Measurements from ENCODE around the gene ACOXL.

ACOXL gene

DNA sequence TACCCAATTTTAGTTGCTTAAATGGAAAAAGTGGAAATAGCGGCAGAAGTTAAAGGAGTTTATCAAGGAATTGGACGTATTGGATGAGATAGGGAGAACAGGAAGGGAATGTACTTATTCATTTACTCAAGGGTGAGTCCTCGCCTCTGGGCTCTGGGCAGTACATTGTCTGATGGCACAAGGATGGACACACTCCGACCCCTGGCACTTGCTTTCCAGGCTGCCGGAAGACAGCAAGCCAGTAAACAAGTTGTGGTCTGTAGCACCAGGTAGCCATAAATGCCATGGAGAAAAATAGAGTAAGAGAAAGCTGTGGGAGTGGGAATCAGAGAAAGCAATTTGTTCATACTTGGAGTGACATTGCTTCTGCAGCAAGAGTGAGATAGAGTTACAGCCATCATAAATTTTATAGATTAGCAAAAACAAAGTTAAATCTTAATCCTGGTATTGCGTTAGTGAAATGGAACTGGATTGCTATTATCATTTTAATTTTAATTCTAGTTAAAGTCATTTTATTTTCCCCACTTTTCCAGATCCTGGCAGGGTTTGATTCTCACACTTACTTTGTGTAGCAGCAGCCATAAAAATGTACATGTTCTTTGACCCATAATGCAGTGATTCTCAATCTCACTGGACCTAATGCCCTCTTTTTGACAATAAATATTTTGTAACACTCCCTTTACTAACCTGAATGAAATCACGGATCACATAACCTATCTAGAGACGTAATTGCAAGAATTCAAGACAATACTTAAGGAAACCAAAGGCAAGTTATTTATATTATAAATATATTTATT lies 252.5 kb downstream of the ACOXL start:
- DNase-seq = no peak

DNA sequence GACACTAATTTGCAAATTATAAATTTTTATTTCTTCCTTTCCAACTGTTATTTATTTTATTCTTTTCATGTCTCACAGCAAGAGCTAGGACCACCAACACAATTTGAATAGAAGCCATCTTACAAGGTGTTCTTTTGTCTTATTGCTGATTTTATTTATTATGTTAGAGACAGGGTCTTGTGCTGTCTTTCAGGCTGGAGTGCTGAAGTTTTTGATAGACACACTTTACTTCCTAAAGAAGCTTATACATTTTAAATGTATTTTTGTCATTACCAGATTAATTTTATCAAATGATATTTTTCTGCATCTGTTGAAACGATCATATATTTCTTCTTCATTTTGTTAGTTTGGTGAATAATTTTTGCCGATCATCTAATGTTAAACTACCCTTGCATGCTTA lies 258.1 kb downstream of the ACOXL start:
- no peak for DNase-seq

DNA sequence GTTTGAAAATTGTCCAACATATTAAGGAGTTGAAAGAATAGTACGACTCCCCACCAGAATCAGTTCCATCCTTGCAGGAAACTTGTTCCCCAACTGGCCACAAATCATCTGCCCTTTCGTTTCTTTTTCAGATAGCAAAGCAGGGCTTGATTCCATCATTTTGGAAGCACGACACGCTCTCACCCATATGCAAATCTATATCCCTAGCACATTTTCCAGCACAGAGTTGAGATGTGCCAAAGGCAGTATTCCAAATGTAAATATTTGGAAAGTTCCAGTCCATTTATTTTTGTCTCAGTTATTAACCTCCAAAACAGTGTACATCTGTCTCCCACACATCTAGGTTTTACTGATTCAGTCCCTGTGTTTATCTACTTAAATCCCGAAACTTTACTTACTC lies 259.5 kb downstream of the ACOXL start:
- no peak for DNase-seq

DNA sequence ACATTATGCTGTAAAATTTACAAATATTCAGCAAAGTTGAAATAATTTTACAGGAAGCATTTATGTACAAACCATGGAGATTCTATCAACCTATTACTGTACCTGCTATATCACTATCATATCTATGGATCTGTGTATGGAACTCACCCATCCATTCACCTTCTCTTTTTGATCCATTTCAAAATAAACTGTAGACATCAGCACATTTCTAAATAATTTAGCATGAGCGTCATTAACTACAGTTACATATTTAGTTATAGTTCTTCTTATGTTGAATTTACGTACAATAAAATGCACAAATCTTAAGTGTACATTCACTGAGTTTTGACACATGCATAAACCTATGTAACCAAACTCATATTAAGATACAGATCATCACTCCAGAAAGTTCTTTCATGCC lies 260.5 kb downstream of the ACOXL start:
- DNase-seq = no peak

DNA sequence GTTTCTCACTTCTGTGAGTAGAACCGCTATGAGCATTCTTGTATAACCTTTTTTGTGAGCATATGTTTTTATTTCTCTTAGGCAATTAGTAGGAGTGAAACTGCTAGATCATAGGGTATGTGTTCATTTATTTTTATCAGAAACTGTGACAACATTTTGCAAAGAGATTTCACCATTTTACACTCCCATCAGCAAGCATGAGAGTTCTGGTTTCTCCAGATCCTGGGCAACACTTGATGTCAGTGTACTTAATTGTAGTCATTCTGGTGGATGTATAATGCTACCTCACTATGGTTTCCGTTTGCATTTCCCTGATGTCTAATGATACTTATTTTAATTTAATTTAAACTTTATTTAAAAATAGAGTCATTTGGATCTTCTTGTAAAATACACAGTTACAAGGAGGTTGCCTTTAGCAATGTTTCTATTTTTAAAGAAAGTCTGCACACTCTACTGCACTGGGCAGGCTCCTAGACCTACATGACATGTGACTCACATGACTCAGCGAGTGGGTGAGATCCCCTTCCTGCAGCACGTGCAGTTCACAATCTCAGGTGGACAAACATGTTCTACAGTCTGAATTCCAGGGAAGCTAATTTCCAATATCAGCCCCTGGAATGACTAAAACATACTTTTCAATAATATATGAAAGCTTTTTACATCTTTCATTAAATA lies 261.3 kb downstream of the ACOXL start:
- DNase-seq = no peak

DNA sequence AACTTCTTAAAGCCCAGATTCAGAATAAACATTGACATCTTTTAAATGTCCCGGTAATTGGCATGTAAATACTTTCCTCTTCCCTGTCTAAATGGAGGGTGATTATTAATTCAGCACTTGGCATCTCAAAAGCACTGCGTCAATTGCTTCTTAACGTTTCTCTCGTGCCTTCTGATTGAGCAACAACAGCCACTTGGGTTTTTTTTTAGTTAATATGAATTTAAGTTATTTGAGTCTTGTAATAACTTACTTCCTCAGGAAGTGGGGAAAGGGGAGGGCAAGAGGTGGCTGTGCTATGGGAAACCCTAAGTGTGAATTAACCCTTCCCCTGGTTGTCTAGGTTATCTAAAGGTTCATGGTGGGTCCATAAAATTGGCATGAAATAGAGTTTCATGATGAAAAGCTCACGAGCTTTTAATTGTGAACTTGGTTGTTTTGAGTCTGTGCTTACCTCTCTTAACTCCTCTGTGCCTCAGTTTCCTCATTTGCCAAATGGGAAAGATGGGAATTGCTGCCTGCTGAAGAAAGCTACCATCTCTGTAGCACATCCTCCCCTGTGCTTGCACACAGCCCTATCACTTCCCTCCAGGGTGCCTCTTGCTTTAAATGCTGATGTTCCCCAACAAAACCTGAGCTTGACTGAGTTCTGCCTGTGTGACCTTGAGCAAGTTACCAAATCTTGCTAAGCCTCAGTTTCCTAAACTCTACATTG lies 262.0 kb downstream of the ACOXL start:
- no peak for DNase-seq

DNA sequence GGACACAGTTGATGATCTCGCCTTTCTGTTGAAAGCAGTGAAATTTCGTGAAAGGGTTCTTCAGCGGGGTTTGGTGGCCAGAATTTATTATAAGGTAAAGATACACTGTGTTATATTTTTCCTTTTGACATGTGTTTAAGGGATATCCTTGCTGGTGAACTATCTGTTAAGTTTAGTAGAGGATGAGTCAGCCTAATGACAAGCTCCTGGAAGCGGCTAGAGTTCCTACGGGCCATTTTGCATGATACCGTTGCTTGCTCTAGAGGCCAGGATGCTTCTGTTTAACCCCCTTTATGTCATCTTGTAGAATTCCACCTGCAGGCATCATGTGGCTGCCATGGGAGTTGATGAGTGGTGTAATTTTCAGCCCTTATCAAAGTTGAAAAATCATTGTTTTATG lies 263.5 kb downstream of the ACOXL start:
- DNase-seq = no peak

DNA sequence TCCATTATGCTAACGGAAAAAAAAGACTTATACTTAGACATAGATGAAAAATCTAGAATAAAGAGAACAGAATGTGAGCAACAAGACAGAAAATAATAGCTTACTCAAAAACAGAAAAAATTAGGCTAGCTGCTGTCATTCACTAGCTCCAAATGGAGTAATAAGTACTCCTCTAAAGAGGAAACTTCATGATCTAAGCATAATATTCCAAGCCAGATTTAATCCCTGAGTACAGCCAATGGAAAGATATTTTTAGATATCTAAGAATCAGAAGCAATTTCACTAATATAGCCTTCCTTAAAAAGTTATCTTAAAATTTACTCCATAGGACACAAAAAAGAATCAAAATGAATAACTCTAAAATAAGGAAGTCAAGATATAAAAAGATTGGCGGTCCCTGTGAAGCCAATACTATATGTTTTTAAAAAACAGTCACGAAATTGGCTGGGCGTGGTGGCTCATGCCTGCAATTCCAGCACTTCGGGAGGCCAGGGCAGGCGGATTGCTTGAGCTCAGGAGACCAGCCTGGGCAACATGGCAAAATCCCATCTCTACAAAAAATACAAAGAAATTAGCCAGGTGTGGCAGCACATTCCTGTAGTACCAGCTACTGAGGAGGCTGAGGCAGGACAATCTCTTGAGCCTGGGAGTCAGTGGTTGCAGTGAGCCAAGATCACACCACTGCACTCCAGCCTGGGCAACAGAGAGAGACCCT lies 265.1 kb downstream of the ACOXL start:
- DNase-seq = no peak

DNA sequence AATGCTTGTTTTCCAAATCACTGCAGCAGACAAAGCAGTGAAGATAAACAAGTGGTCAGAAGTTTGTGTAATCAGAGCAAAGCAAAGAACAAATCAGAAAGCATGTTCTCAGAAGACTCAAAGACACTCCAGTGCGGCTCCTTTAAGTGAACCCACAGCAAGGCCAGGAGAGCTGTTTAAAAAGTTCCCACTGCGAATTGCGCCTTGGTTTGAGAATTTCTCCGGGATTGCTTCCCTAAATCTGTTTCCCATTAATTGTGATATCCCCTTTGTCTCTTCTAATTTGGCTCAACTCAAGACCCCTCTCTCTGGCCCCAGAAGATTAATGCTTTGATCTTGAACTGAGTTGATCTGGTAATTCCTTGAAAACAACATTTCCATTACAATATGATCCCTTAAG lies 265.9 kb downstream of the ACOXL start:
- DNase-seq = no peak

DNA sequence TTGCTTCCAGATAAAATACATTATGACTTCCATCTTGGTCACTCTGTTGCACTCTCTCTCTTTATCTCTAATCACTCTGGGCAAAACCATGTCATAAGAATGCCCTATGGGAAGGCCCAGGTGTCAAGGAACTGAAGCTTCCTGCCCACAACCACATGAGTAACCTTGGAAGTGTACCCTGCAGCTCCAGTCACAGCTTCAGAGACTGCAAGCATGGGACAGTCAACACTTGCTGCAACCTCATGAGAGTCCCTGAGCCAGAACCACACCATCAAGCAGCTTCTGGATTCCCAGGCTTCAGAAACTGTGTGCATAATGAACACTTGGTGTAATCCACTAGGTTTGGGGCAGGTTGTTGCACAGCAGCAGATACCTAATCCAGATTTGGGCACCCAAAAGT lies 267.3 kb downstream of the ACOXL start:
- no peak for DNase-seq

DNA sequence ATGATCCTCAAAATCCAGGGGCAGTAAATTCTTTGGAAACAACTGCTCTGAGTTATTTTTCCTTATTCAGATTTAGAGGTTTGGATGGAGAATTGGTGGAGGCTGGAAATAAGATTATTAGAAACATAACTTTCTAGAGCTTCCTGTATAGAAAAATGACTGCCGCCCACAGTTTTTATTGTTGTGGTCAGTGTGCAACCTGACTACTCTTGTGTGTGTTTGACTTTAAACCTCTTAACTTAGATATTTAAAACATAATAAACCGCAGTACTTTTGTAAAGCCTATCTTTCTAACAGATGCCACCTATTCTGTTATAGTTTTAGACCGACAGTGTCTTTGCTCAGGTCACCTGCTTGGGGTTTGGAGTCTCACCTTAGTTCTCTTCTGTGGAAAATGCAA lies 272.9 kb downstream of the ACOXL start:
- no peak for DNase-seq

DNA sequence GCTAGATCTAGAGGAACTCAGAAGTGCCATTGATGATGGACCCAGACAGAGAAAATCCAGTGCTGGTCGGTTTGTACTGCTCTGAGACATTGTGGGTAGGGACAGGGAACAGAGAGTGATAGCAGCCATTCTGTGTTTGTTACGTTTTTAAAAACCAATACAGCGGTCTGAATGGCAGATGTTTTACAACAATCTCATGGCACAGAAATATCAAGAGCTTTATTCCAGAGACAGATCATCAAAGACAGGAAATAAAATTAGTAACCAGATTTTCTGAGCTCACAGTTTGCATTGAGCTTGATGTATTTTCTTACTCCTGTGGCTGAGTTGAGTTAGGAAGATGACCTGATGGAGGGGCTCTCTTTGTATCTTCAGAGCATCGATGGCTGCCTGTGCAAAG lies 273.4 kb downstream of the ACOXL start:
- DNase-seq = no peak

DNA sequence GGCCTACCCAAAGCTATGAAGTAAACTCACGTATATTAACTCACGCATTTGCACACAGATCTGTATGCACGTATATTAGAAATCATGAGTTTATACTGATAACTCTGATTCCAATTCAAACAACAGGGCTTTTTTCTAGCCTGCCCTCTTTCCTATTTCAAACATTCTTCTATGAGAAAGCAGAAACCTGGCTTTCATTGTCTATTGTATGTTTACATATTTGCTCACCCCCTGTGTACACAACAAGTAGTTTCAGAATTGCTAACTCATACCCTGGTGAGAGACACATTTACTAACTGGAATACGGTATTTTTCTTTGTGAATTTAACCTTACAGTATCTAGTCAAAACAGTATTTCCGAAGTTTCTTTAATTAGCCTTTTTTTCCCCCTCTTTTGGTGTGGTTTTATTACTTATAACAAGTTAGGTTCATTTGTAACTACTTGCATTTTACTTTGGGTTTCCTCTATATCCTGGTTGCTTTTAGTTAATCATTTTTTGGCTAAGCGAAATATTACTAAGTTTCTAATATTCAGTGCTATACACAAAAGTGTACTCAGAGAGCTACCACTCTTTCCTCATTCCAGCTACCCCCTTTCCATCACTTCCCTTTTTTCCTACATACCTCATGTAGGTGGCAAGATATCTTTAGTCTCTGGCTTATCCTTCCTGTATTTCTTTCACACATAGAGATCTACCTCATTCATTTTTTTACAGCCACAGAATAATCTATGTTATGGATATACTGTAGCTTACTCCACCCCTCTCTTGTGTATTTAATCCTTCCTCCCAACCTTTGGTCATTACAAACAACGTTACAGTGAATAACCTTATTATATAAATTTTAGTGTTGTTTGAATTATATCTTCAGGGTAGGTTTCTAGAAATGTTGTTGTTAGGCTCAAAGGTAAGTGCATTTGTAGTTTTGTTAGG lies 275.6 kb downstream of the ACOXL start:
- DNase-seq = no peak

DNA sequence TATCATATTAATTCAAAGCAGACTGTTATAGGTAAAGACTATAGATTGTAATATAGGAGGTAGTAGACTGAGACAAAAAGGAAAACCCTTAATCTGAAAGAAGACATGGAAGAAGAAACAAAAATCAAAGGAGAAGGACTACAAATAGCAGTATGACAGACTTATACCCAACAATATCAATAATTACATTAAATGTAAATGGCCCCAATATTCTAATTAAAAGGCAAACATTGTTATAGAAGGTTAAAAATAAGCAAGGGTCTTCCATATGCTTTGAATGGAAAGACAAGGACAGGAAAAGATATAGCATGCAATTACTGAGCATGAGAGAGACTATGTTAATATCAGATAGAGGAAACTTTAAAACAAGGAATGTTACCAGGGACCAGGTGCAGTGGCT lies 278.8 kb downstream of the ACOXL start:
- no peak for DNase-seq

DNA sequence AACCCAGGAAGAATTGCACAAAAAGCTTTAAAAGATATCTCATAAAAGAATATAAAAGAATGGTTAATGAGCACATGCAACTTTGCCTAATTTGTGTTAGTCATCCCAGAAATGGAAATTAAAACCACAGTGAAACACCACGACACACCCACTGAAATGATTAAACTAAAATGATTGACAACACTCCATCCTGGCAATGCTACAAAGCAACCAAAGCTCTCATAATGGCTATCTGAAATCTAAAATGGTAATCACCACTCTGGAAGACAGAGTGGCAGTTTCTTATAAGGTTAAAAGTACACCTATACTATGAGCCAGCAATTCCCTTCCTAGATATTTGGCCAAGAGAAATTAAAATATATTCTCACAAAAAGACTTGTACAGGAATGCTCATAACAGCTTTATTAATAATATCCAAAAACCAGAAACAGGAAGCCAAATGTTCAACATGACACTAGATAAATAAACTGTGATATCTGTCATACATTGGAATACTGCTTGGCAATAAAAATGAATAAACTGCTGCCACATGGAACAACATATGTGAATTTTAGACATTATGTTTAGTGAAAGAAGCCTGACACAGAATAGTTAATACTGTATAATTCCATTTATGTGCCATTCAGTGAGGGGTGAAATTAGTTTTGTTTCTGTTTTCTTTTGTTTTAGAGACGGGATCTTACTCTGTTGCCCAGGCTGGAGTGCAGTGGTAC lies 283.1 kb downstream of the ACOXL start:
- no peak for DNase-seq

DNA sequence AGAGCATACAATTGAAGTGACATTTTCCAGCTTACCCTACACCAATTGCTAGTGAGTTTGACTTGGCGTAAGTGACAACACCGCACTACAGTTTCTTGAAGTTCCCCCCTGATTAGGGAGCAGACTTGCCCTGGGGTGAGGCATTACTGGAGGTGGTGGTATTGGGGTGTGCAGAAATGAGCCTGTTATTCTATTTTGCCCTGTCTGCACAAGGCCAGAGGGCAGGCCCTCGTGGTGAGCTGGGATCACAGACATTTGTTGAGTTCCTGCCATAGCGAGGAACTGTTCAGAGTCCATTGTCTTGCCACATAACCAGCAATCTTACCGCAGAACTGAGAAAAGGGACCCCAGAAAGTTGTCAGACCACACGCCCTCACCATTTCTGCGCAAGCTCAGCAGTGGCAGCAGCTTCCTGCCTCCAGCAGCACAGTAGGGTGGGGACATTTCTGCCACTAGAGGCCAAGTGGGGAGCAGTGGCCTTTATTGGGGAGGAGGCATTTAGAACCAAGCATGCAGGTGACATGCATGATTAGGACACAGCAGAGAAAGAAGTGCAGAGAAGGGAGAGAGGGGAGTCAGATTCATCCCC lies 284.8 kb downstream of the ACOXL start:
- no peak for DNase-seq

DNA sequence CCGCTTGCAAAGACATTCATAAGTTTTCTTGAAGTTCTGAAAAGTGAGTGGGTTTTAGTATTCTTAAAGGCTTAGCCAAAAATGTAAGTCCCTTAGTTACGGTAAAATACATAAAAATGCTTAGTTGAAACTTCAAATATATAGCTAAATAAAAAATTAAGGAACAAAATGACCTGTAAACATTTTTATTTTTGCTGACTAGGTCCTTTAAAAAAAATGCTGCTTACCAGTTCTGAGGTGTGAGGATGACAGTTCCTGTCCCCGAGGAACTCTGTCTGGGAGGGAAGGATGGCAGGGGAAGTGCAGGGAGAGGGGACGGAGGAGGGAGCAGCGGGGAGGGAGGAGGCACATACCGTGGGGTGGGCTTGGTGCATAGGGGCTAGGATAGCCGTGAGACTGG lies 285.5 kb downstream of the ACOXL start:
- no peak for DNase-seq

DNA sequence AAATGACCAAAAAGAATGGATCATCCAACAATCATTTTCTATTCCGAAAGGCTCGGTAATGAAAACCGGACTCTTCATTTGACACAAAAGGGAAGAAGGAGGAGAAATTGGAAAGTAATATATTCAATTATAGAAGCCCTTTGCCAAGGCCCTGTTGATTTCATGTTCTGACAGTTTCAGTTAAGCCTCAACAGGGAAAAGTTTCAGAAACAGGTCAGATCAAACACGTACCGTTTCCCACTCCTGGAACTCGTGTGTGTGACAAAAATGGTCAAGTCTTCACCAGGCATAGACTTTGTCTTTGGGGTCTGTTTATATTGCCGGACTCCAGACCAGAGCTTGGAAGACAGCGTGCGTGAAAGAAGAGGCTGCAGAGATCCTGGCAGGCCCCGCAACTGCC lies 287.0 kb downstream of the ACOXL start:
- DNase-seq = no peak

DNA sequence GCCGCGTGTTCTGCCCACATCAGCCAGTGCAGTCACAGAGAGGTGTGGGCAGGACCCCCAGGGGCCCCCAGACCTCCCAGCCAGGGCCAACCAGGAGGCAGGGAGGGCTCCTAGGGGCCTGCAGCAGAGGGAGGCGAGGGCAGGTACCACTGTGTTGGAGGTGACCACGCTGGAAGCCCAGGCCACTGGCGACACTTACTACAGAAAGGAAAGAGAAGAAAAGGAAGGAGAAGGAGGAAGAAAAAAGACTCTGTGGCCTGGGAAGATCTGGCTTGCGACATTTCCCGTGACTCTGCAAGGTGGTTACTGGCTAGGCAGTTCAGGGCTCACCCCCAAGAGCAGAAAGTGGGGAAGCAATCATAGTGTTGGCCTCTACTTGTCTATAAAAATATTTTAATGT lies 290.3 kb downstream of the ACOXL start:
- DNase-seq = no peak

DNA sequence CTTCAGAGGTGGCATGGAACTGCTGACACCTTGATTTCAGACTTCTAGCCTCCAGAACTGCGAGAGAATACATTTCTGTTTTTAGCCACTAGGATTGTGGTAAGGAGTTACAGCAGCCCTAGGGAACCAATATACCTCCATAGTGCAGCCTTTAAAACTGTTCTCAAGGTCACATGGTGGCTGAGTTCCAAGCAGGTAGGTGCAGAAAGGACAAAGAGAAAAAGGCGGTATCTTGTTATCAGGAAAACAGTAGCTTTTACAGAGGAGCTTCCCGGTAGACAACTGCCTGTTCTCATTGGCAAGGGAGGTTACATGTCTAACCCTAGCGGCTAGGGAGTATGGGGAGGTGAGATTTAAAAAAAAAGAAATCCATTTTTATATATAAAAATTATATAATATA lies 292.1 kb downstream of the ACOXL start:
- DNase-seq = no peak

DNA sequence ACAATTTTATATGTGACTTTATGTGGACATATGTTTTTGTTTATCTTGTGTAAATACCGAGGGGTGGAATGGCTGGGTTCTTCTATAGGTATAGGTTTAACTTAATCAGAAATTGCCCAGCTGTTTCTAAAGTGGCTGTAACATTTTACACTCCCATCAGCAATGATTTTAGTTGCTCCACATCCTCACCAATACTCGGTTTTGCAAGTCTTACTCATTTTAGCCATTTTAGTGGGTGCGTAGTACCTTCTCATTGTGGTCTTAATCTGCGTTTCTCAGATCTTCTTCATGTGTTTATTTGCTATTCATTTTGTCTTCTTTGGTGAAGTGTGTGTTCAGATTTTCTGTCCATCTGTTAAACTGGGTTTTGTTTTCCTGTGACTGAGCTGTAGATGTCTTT lies 292.9 kb downstream of the ACOXL start:
- no peak for DNase-seq

Data from NCI-H2227 treated with DMSO at 0.1 percent for 48 hours (cell line).